Progenitor cell of endocrine pancreas (in vitro differentiated cells): ENCODE measurements around the gene POLQ. TPM values are rescaled to one million over a fixed set of nuclear protein-coding genes. Genes with fewer than 3 reads are reported as not detected.

Source experiments
- DNase-seq: peaks from one replicate; pipeline ENCODE4 v3.0.0; 2021; ENCODE audit warnings: low spot score; ENCODE audit not compliant: unreplicated experiment
- H3K27ac Mint-ChIP-seq: 2 replicates; pipeline ENCODE4 v1.8.0; 2021; ENCODE audit warnings: mild to moderate bottlenecking, moderate library complexity, mixed read lengths
- H3K27me3 Mint-ChIP-seq: 2 replicates; pipeline ENCODE4 v1.8.0; 2021; ENCODE audit warnings: mixed read lengths
- H3K36me3 Mint-ChIP-seq: 2 replicates; pipeline ENCODE4 v1.8.0; 2022; ENCODE audit warnings: mixed read lengths; ENCODE audit not compliant: insufficient read depth
- H3K4me1 Mint-ChIP-seq: 2 replicates; pipeline ENCODE4 v1.8.0; 2021; ENCODE audit warnings: low read depth, mixed read lengths
- H3K4me3 Mint-ChIP-seq: 2 replicates; pipeline ENCODE4 v1.8.0; 2021; ENCODE audit warnings: low read depth, mild to moderate bottlenecking, moderate library complexity, mixed read lengths
- H3K9me3 Mint-ChIP-seq: 2 replicates; pipeline ENCODE4 v1.8.0; 2021; ENCODE audit warnings: low read depth, mixed read lengths
- total RNA-seq: library from RNA; stranded (reverse); gene quantifications from 2 replicates; pipeline ENCODE4 v1.2.1, GENCODE V29; 2021
- TF ChIP-seq, protein P1 (sequence below): fragments of 200-600 bp; sonication (generic); IDR thresholded peaks from one replicate; pipeline ENCODE4 v1.5.0; 2021; ENCODE audit warnings: antibody characterized with exemption, mild to moderate bottlenecking; ENCODE audit not compliant: unreplicated experiment

Gene POLQ
- total RNA-seq, 1 donor from 2014 or later, result 9.9 TPM

DNA sequence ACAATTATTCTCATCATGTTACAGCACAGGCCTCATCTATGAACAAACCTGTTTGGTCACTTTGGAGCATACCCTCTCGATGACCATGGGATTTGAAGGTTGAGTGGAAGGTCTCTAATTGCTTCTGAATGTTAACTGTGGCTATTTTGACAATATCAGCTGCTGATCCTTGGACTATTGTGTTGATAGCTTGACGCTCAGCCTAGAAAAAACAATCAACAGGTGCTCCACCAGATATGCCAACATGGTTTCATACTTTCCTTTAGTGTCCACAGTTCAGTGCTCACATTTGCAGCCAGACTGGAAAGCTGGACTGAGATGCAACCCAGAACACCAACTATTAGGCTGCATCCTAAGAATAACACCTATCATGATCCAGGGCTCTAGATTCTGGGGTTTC lies 109.7 kb downstream of the POLQ start:
- TF ChIP-seq, protein P1, sequence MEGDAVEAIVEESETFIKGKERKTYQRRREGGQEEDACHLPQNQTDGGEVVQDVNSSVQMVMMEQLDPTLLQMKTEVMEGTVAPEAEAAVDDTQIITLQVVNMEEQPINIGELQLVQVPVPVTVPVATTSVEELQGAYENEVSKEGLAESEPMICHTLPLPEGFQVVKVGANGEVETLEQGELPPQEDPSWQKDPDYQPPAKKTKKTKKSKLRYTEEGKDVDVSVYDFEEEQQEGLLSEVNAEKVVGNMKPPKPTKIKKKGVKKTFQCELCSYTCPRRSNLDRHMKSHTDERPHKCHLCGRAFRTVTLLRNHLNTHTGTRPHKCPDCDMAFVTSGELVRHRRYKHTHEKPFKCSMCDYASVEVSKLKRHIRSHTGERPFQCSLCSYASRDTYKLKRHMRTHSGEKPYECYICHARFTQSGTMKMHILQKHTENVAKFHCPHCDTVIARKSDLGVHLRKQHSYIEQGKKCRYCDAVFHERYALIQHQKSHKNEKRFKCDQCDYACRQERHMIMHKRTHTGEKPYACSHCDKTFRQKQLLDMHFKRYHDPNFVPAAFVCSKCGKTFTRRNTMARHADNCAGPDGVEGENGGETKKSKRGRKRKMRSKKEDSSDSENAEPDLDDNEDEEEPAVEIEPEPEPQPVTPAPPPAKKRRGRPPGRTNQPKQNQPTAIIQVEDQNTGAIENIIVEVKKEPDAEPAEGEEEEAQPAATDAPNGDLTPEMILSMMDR, result no peak
- H3K36me3 Mint-ChIP-seq, result peaks cover 2% of the 10 kb centered on the region
- no peak overlapping the region for H3K4me3 Mint-ChIP-seq
- no peak for DNase-seq
- no peak overlapping the region for H3K27ac Mint-ChIP-seq
- no peaks in the 10 kb centered on the region for H3K27me3 Mint-ChIP-seq
- no peaks in the 10 kb centered on the region for H3K9me3 Mint-ChIP-seq
- no peaks in the 10 kb centered on the region for H3K4me1 Mint-ChIP-seq

DNA sequence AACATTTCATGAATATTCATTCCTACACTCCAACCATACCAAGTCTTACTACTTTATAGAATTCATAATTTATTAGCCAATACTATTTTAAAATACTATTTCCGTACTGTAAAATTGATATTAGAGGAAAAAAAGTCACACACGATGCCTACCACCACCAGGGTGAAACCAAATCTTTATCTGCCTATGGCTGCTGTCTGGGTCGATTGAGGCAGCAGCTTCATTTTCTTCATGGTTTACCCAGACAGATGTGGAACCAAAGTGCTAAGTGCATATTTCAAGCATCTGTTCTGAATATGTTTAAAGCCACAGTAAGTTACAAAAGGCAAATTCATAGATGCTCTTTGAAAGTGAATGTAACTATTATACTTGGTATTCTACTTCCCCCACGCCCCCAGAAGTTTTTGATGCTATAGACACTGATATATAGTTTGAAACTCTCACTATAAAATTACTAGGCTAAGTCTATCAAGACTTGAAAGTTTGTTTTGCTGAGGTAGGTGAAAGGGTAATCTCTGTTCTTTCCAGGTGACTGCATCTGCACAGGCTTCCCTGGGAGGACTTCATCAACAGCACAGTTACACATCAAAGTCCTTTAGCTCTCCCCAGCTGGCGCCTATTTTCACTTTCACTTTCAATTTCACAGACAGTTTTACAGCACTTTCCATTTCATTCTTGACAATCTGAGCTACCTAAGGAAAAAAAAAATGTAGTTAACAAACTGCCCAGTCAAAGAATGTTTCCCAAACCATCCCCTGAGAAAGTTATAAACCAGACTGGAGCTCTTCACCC lies 113.9 kb downstream of the POLQ start:
- DNase-seq, result no peak
- no peak overlapping the region for H3K4me3 Mint-ChIP-seq
- no peaks in the 10 kb centered on the region for H3K9me3 Mint-ChIP-seq
- TF ChIP-seq, protein P1, result no peak
- no peaks in the 10 kb centered on the region for H3K4me1 Mint-ChIP-seq
- no peaks in the 10 kb centered on the region for H3K27me3 Mint-ChIP-seq
- peaks cover 9% of the 10 kb centered on the region for H3K36me3 Mint-ChIP-seq
- no peak overlapping the region for H3K27ac Mint-ChIP-seq

DNA sequence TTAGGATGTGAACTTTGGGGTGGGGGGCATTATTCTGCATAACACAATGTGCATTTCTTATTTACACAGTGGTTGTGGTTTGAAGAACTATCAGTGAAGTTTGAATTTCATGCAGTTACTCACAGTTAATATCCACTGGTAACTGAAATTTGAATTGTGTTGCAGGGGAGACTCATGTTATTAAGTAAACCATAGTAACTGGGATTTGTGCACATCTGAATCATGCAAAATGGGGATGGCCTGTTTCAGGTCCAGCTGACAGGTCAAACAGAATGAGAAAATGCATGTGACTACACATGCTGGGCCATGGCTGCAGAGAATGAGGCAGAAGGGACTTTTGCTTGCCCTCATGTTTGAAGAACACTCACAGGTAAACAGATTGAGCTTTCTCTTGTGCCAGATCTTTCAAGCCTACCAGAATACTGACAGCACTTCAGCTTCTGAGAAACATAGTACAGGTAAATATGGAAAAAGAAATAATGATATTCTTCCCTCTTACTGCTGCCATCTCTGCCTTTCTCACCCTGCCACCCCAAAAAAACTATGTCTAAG lies 115.0 kb downstream of the POLQ start:
- no peak for DNase-seq
- no peak overlapping the region for H3K4me3 Mint-ChIP-seq
- H3K4me1 Mint-ChIP-seq, result no peaks in the 10 kb centered on the region
- no peaks in the 10 kb centered on the region for H3K27me3 Mint-ChIP-seq
- H3K27ac Mint-ChIP-seq, result no peak overlapping the region
- H3K9me3 Mint-ChIP-seq, result no peaks in the 10 kb centered on the region
- peaks cover 9% of the 10 kb centered on the region for H3K36me3 Mint-ChIP-seq
- TF ChIP-seq, protein P1, result no peak

- H3K27ac Mint-ChIP-seq, result no peak overlapping the region
Observed at GRCh38 chr3:121424549-121424948, 121.2 kb downstream of the POLQ start.

DNA sequence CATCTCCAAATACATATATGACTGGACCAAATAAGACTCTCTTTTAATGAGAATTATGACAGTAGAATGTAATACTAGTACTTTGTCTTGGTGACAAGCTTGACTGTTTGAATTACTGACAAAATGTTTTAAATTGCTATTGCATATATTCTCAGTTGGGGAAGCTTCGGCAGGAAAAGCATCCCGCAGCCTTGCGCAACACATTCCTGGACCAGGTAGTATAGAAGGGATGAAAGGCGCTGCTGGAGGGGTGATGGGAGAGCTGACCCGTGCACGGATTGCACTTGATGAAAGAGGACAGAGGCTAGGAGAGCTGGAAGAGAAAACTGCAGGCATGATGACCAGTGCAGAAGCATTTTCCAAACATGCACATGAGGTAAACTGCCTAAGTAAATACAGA lies 127.6 kb downstream of the POLQ start:
- no peaks in the 10 kb centered on the region for H3K9me3 Mint-ChIP-seq
- H3K27ac Mint-ChIP-seq, result no peak overlapping the region
- TF ChIP-seq, protein P1, result no peak
- no peak overlapping the region for H3K4me3 Mint-ChIP-seq
- DNase-seq, result no peak
- H3K36me3 Mint-ChIP-seq, result peaks cover 3% of the 10 kb centered on the region
- no peaks in the 10 kb centered on the region for H3K27me3 Mint-ChIP-seq
- no peaks in the 10 kb centered on the region for H3K4me1 Mint-ChIP-seq

More at GRCh38 chr3:121424549-121424948, 121.2 kb downstream of the POLQ start:
- Mint-ChIP-seq H3K9me3 (no peaks in the 10 kb centered on the region), H3K27me3 (no peaks in the 10 kb centered on the region), H3K4me3 (no peak overlapping the region), H3K4me1 (no peaks in the 10 kb centered on the region), H3K36me3 (peaks cover 2% of the 10 kb centered on the region)
- TF ChIP-seq, protein P1, result no peak
- no peak for DNase-seq
